ENCODE results near the gene DNPH1.
A peak's percentile ranks its signal among the peaks of the same experiment; 100 is the strongest.

DNPH1 gene

DNA sequence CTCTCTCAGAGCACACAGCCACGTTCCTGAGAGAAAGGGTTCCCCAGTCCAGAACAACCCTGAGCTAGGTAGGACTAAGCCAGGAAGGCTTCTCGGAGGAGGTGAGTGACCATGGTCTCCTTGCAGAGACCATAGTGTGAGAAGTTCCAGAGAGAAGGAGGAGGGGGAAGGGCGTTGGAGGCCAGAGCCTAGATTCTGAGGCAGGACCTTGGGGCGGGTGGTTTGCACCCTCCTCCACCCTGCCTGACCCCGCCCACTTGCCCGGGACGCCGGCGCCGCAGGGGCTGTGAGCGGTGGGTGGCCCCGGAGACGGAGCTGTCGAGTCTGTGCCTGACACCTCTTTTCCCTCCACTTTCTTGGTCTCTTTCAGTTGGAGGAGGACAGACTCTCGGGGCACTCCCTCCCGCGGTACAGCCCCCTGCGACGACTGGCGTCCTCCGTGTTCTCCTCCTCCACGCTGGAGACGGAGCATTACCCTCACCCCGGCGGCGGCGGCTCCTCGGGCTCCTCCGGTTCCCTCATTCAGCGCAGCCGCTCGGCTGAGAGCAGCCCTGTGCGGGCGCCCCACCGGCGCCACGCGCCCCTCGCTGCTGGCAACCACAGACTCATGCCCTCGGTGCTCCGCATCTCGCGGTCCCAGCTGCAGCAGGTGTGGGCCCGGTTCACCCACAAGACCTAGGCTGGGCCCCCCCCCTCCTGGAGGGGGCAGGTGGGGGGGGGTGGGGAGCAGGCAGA, 40.2 kb upstream of the DNPH1 start:
- Histone ChIP-seq H3K9me3 (ENCODE audit: control insufficient read depth, low read length) (no peaks in the 10 kb centered on the region), H2AK5ac (ENCODE audit: low read length, severe bottlenecking) (no peak overlapping the region), H3K4me1 (ENCODE audit: control insufficient read depth, insufficient read depth, low read depth, low read length) (peaks cover 6% of the 10 kb centered on the region), H3K14ac (ENCODE audit: low read length in 2 of 2) (no peak overlapping the region), H2AFZ (ENCODE audit: low read depth, low read length) (no peak overlapping the region), H3K36me3 (ENCODE audit: control insufficient read depth in 1 of 2, insufficient read depth in 2 of 2, low read depth in 1 of 2, low read length in 2 of 2) (no peaks in the 10 kb centered on the region), H3K23ac (ENCODE audit: low read length in 2 of 2) (no peak overlapping the region), H2BK15ac (ENCODE audit: low read depth, poor library complexity, severe bottlenecking) (no peak overlapping the region), H3K4me3 (ENCODE audit: insufficient read depth in 1 of 2, low read depth in 1 of 2, low read length in 2 of 2) (peak overlapping the region in 1 of 2 experiments; percentile 63), H3K9ac (ENCODE audit: low read length) (no peak overlapping the region), H3K4me2 (ENCODE audit: low read length, poor library complexity, severe bottlenecking) (peak overlapping the region; percentile 42), H2BK120ac (ENCODE audit: low read depth, low read length) (no peak overlapping the region), H3K79me1 (replicated peaks; ENCODE audit: low read length, poor library complexity, severe bottlenecking) (no peaks in the 10 kb centered on the region), H2BK5ac (ENCODE audit: low read depth, low read length, poor library complexity, severe bottlenecking) (no peak overlapping the region), H3K27me3 (ENCODE audit: control insufficient read depth in 1 of 2, insufficient read depth in 1 of 2, low read length in 2 of 2) (peaks cover 69 to 91% of the 10 kb centered on the region in 2 experiments), H4K91ac (ENCODE audit: low read length) (no peak overlapping the region), H3K4ac (ENCODE audit: low read depth in 1 of 2, low read length in 2 of 2) (no peak overlapping the region), H3K27ac (ENCODE audit: low read length, poor library complexity, severe bottlenecking) (no peak overlapping the region), H4K8ac (ENCODE audit: low read length) (peak overlapping the region; percentile 24), H3K18ac (ENCODE audit: low read depth in 1 of 2, low read length in 2 of 2) (peak overlapping the region in 1 of 2 experiments; percentile 6), H2BK12ac (ENCODE audit: low read length in 2 of 2) (no peak overlapping the region)
- DNase-seq: peak; percentile 10
- 7% methylated on average over 33 of the region's 44 CpGs for WGBS

- Histone ChIP-seq H3K23ac (ENCODE audit: low read length in 2 of 2) (no peak overlapping the region), H3K79me1 (replicated peaks; ENCODE audit: low read length, poor library complexity, severe bottlenecking) (no peaks in the 10 kb centered on the region), H3K27me3 (ENCODE audit: control insufficient read depth in 1 of 2, insufficient read depth in 1 of 2, low read length in 2 of 2) (peaks cover 62 to 86% of the 10 kb centered on the region in 2 experiments), H2BK5ac (ENCODE audit: low read depth, low read length, poor library complexity, severe bottlenecking) (no peak overlapping the region), H3K27ac (ENCODE audit: low read length, poor library complexity, severe bottlenecking) (no peak overlapping the region), H2AFZ (ENCODE audit: low read depth, low read length) (no peak overlapping the region), H4K91ac (ENCODE audit: low read length) (peak overlapping the region; percentile 12), H3K18ac (ENCODE audit: low read depth in 1 of 2, low read length in 2 of 2) (peak overlapping the region in 1 of 2 experiments; percentile 6), H3K36me3 (ENCODE audit: control insufficient read depth in 1 of 2, insufficient read depth in 2 of 2, low read depth in 1 of 2, low read length in 2 of 2) (no peaks in the 10 kb centered on the region), H3K14ac (ENCODE audit: low read length in 2 of 2) (no peak overlapping the region), H2BK15ac (ENCODE audit: low read depth, poor library complexity, severe bottlenecking) (no peak overlapping the region), H3K9ac (ENCODE audit: low read length) (no peak overlapping the region), H2BK120ac (ENCODE audit: low read depth, low read length) (no peak overlapping the region), H3K9me3 (ENCODE audit: control insufficient read depth, low read length) (no peaks in the 10 kb centered on the region), H3K4me2 (ENCODE audit: low read length, poor library complexity, severe bottlenecking) (no peak overlapping the region), H3K4me1 (ENCODE audit: control insufficient read depth, insufficient read depth, low read depth, low read length) (peaks cover 6% of the 10 kb centered on the region), H2AK5ac (ENCODE audit: low read length, severe bottlenecking) (no peak overlapping the region), H2BK12ac (ENCODE audit: low read length in 2 of 2) (no peak overlapping the region), H4K8ac (ENCODE audit: low read length) (no peak overlapping the region), H3K4ac (ENCODE audit: low read depth in 1 of 2, low read length in 2 of 2) (no peak overlapping the region), H3K4me3 (ENCODE audit: insufficient read depth in 1 of 2, low read depth in 1 of 2, low read length in 2 of 2) (peak overlapping the region in 1 of 2 experiments; percentile 63)
- DNase-seq: no peak
- WGBS: 90% methylated on average over 9 of the region's 10 CpGs
These were observed 39.5 kb upstream of the DNPH1 start for GRCh38 chr6:43268782-43269272.

DNA sequence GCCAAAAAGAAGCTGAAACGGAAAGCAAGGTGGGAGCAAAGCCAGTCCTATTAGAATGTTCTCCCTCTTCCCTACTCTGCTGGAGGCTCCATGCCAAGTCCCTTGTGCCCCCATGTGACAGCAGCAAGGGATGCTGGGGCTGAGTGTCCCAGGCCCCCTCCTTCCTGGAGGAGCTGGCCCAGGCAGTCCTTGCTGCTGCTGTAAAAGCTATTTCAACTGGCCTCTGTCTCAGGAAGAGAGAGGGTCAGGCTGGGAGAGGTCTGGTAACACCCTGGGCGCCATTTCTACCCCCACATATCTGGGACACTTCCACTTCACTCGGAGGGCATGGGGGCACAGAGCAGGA, 39.0 kb upstream of the DNPH1 start:
- H4K8ac ChIP-seq (ENCODE audit: low read length): no peak overlapping the region
- H2AFZ ChIP-seq (ENCODE audit: low read depth, low read length): no peak overlapping the region
- no peak overlapping the region for H2BK15ac ChIP-seq (ENCODE audit: low read depth, poor library complexity, severe bottlenecking)
- H3K23ac ChIP-seq (ENCODE audit: low read length in 2 of 2): no peak overlapping the region
- no peak overlapping the region for H3K27ac ChIP-seq (ENCODE audit: low read length, poor library complexity, severe bottlenecking)
- H2AK5ac ChIP-seq (ENCODE audit: low read length, severe bottlenecking): no peak overlapping the region
- no peak overlapping the region for H3K4me3 ChIP-seq (ENCODE audit: insufficient read depth in 1 of 2, low read depth in 1 of 2, low read length in 2 of 2)
- no peak overlapping the region for H3K4me2 ChIP-seq (ENCODE audit: low read length, poor library complexity, severe bottlenecking)
- no peak overlapping the region for H4K91ac ChIP-seq (ENCODE audit: low read length)
- no peak overlapping the region for H2BK120ac ChIP-seq (ENCODE audit: low read depth, low read length)
- no peaks in the 10 kb centered on the region for H3K36me3 ChIP-seq (ENCODE audit: control insufficient read depth in 1 of 2, insufficient read depth in 2 of 2, low read depth in 1 of 2, low read length in 2 of 2)
- H3K9me3 ChIP-seq (ENCODE audit: control insufficient read depth, low read length): no peaks in the 10 kb centered on the region
- no peak for DNase-seq
- WGBS: 83% methylated on average over 3 of the region's 3 CpGs
- no peak overlapping the region for H3K14ac ChIP-seq (ENCODE audit: low read length in 2 of 2)
- H3K9ac ChIP-seq (ENCODE audit: low read length): no peak overlapping the region
- H3K4ac ChIP-seq (ENCODE audit: low read depth in 1 of 2, low read length in 2 of 2): no peak overlapping the region
- H3K18ac ChIP-seq (ENCODE audit: low read depth in 1 of 2, low read length in 2 of 2): no peak overlapping the region
- peaks cover 6% of the 10 kb centered on the region for H3K4me1 ChIP-seq (ENCODE audit: control insufficient read depth, insufficient read depth, low read depth, low read length)
- H3K27me3 ChIP-seq (ENCODE audit: control insufficient read depth in 1 of 2, insufficient read depth in 1 of 2, low read length in 2 of 2): peaks cover 57 to 81% of the 10 kb centered on the region in 2 experiments
- no peaks in the 10 kb centered on the region for H3K79me1 ChIP-seq (replicated peaks; ENCODE audit: low read length, poor library complexity, severe bottlenecking)
- H2BK12ac ChIP-seq (ENCODE audit: low read length in 2 of 2): no peak overlapping the region
- H2BK5ac ChIP-seq (ENCODE audit: low read depth, low read length, poor library complexity, severe bottlenecking): no peak overlapping the region

- H2BK5ac ChIP-seq (ENCODE audit: low read depth, low read length, poor library complexity, severe bottlenecking): no peak overlapping the region
These were observed 38.5 kb upstream of the DNPH1 start for GRCh38 chr6:43267619-43268354.

More at GRCh38 chr6:43267619-43268354, 38.5 kb upstream of the DNPH1 start:
- Histone ChIP-seq H3K4me1 (ENCODE audit: control insufficient read depth, insufficient read depth, low read depth, low read length) (peaks cover 6% of the 10 kb centered on the region), H3K4me3 (ENCODE audit: insufficient read depth in 1 of 2, low read depth in 1 of 2, low read length in 2 of 2) (no peak overlapping the region), H3K27me3 (ENCODE audit: control insufficient read depth in 1 of 2, insufficient read depth in 1 of 2, low read length in 2 of 2) (peaks cover 54 to 76% of the 10 kb centered on the region in 2 experiments), H3K79me1 (replicated peaks; ENCODE audit: low read length, poor library complexity, severe bottlenecking) (no peaks in the 10 kb centered on the region), H3K14ac (ENCODE audit: low read length in 2 of 2) (no peak overlapping the region), H3K18ac (ENCODE audit: low read depth in 1 of 2, low read length in 2 of 2) (no peak overlapping the region), H3K4ac (ENCODE audit: low read depth in 1 of 2, low read length in 2 of 2) (no peak overlapping the region), H4K8ac (ENCODE audit: low read length) (no peak overlapping the region), H4K91ac (ENCODE audit: low read length) (no peak overlapping the region), H2AK5ac (ENCODE audit: low read length, severe bottlenecking) (no peak overlapping the region), H3K4me2 (ENCODE audit: low read length, poor library complexity, severe bottlenecking) (no peak overlapping the region), H3K36me3 (ENCODE audit: control insufficient read depth in 1 of 2, insufficient read depth in 2 of 2, low read depth in 1 of 2, low read length in 2 of 2) (no peaks in the 10 kb centered on the region), H3K9ac (ENCODE audit: low read length) (no peak overlapping the region), H3K23ac (ENCODE audit: low read length in 2 of 2) (no peak overlapping the region), H3K27ac (ENCODE audit: low read length, poor library complexity, severe bottlenecking) (no peak overlapping the region), H2BK120ac (ENCODE audit: low read depth, low read length) (no peak overlapping the region), H2AFZ (ENCODE audit: low read depth, low read length) (no peak overlapping the region), H2BK15ac (ENCODE audit: low read depth, poor library complexity, severe bottlenecking) (no peak overlapping the region), H2BK12ac (ENCODE audit: low read length in 2 of 2) (no peak overlapping the region), H3K9me3 (ENCODE audit: control insufficient read depth, low read length) (no peaks in the 10 kb centered on the region)
- WGBS: 25% methylated on average over 7 of the region's 7 CpGs
- DNase-seq: no peak

All from mesenchymal stem cell (in vitro differentiated cells and primary cell).